Activated naive CD8-positive, alpha-beta T cell treated with anti-CD3 and anti-CD28 coated beads, Interleukin-2, amount 50 U/mL, for 24 hours (primary cell): ENCODE results near the gene TLR10.
A peak's percentile ranks its signal among the peaks of the same experiment; 100 is the strongest.
"Not testable (repeated sequence)": the region's sequence is repeated elsewhere in the genome, so short reads cannot be mapped to it uniquely, and the experiment has no call there.

ENCODE experiments used
- ATAC-seq: fragments of 150-1000 bp; cut with Tn5 transposase; one replicate; pipeline ENCODE4 v1.10.0; 2021
- DNase-seq: peaks from one replicate; pipeline ENCODE4 v3.0.0; 2021
- H3K27ac Mint-ChIP-seq: one replicate; pipeline ENCODE4 v1.8.0; 2021; ENCODE audit warnings: mild to moderate bottlenecking, mixed read lengths
- H3K27me3 Mint-ChIP-seq: one replicate; pipeline ENCODE4 v1.8.0; 2021; ENCODE audit warnings: mixed read lengths
- H3K36me3 Mint-ChIP-seq: one replicate; pipeline ENCODE4 v1.8.0; 2021; ENCODE audit warnings: low read depth, mixed read lengths
- H3K4me1 Mint-ChIP-seq: one replicate; pipeline ENCODE4 v1.8.0; 2021; ENCODE audit warnings: mixed read lengths
- H3K4me3 Mint-ChIP-seq: one replicate; pipeline ENCODE4 v1.8.0; 2021; ENCODE audit warnings: mild to moderate bottlenecking, moderate library complexity, mixed read lengths
- H3K9me3 Mint-ChIP-seq: one replicate; pipeline ENCODE4 v1.8.0; 2021; ENCODE audit warnings: mixed read lengths

TLR10 gene

GRCh38 chr4:38782452-38783108 is at the start of gene TLR10:
TSS of gene TLR10 (minus strand) at chr4:38782990. CDS start at chr4:38775590, 7,400 bp downstream.
- H3K27me3 Mint-ChIP-seq, result no peaks in the 10 kb centered on the region
- H3K36me3 Mint-ChIP-seq, result no peaks in the 10 kb centered on the region
- ATAC-seq (no peak), DNase-seq (peak; percentile 31)
- peak within 1 kb of the TSS; percentile 58 for H3K4me3 Mint-ChIP-seq
- H3K4me1 Mint-ChIP-seq, result peaks cover 5% of the 10 kb centered on the region
- H3K9me3 Mint-ChIP-seq, result no peaks in the 10 kb centered on the region
- peak within 1 kb of the TSS; percentile 37 for H3K27ac Mint-ChIP-seq

DNA sequence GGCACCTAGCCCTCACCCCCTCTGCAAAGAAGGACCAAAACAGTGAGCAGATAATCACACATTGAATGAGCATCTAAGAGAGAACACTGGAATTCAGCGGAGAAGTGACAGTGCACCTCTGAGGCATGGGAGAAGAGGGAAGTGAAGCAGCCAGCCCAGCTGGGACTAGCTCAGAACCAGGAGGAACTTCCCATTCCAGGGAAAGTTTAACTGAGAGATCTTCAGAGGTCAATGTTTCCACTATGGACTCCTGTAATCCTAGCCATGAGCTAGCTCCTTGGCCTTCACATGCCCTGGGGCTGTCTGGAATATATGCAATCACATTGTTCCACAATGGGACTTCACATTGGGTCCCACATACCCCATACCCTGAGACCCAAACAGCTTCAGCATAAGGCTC is 49.4 kb upstream of the TLR10 start:
- Mint-ChIP-seq H3K36me3 (peaks cover 20% of the 10 kb centered on the region), H3K9me3 (peaks cover 16% of the 10 kb centered on the region)
- DNase-seq, result no peak

GRCh38 chr4:38831653-38832052 is 48.9 kb upstream of the TLR10 start:
- no peak for ATAC-seq
- H3K9me3 Mint-ChIP-seq, result peaks cover 16% of the 10 kb centered on the region
- DNase-seq, result no peak
- H3K27ac Mint-ChIP-seq, result no peak overlapping the region
- no peaks in the 10 kb centered on the region for H3K4me1 Mint-ChIP-seq
- no peak overlapping the region for H3K4me3 Mint-ChIP-seq
- peaks cover 20% of the 10 kb centered on the region for H3K36me3 Mint-ChIP-seq
- no peaks in the 10 kb centered on the region for H3K27me3 Mint-ChIP-seq

More for the DNA sequence above, 49.4 kb upstream of the TLR10 start:
- H3K27me3 Mint-ChIP-seq, result no peaks in the 10 kb centered on the region
- H3K27ac Mint-ChIP-seq, result no peak overlapping the region
- peaks cover 4% of the 10 kb centered on the region for H3K4me1 Mint-ChIP-seq
- no peak for ATAC-seq
- no peak overlapping the region for H3K4me3 Mint-ChIP-seq

- no peak overlapping the region for H3K27ac Mint-ChIP-seq
- peaks cover 7% of the 10 kb centered on the region for H3K36me3 Mint-ChIP-seq
Measured at GRCh38 chr4:38829237-38829636, 46.4 kb upstream of the TLR10 start.

GRCh38 chr4:38823766-38824165 is 41.0 kb upstream of the TLR10 start:
- H3K36me3 Mint-ChIP-seq, result peaks cover 11% of the 10 kb centered on the region
- H3K27ac Mint-ChIP-seq, result no peak overlapping the region
- H3K9me3 Mint-ChIP-seq, result peaks cover 22% of the 10 kb centered on the region
- H3K27me3 Mint-ChIP-seq, result no peaks in the 10 kb centered on the region
- peaks cover 19% of the 10 kb centered on the region for H3K4me1 Mint-ChIP-seq
- ATAC-seq (no peak), DNase-seq (no peak)
- no peak overlapping the region for H3K4me3 Mint-ChIP-seq

More at GRCh38 chr4:38829237-38829636, 46.4 kb upstream of the TLR10 start:
- Mint-ChIP-seq H3K27me3 (no peaks in the 10 kb centered on the region), H3K4me3 (no peak overlapping the region), H3K4me1 (no peaks in the 10 kb centered on the region), H3K9me3 (peaks cover 8% of the 10 kb centered on the region)
- no peak for DNase-seq
- no peak for ATAC-seq

DNA sequence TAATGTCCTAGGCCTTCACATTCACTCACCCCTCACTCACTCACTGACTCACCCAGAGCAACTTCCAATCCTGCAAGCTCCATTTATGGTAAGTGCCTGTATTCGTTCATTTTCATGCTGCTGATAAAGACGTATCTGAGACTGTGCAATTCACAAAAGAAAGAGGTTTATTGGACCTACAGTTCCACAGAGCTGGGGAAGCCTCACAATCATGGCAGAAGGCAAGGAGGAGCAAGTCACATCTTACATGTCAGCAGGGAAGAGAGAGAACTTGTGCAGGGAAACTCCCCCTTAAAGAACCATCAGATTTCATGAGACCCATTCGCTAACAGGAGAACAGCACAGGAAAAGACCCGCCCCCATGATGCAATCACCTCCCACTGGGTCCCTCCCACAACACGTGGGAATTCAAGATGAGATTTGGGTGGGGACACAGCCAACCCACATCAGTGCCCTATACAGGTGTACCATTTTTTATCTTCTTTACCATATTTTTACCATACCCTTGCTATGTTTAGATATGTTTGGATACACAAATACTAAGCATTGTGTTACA is 40.0 kb upstream of the TLR10 start:
- Mint-ChIP-seq H3K9me3 (peaks cover 22% of the 10 kb centered on the region), H3K27me3 (no peaks in the 10 kb centered on the region), H3K4me1 (peaks cover 24% of the 10 kb centered on the region), H3K36me3 (peaks cover 11% of the 10 kb centered on the region), H3K4me3 (no peak overlapping the region), H3K27ac (no peak overlapping the region)
- no peak for DNase-seq
- ATAC-seq, result no peak

GRCh38 chr4:38821739-38822138 is 38.9 kb upstream of the TLR10 start:
- DNase-seq (no peak), ATAC-seq (no peak)
- Mint-ChIP-seq H3K27me3 (no peaks in the 10 kb centered on the region), H3K4me1 (peaks cover 24% of the 10 kb centered on the region), H3K4me3 (no peak overlapping the region), H3K27ac (no peak overlapping the region), H3K9me3 (peaks cover 22% of the 10 kb centered on the region), H3K36me3 (peaks cover 11% of the 10 kb centered on the region)

GRCh38 chr4:38820329-38821061 is 37.7 kb upstream of the TLR10 start:
- Mint-ChIP-seq H3K9me3 (peaks cover 17% of the 10 kb centered on the region), H3K27ac (peak overlapping the region; percentile 55), H3K4me1 (peaks cover 32% of the 10 kb centered on the region)

DNA sequence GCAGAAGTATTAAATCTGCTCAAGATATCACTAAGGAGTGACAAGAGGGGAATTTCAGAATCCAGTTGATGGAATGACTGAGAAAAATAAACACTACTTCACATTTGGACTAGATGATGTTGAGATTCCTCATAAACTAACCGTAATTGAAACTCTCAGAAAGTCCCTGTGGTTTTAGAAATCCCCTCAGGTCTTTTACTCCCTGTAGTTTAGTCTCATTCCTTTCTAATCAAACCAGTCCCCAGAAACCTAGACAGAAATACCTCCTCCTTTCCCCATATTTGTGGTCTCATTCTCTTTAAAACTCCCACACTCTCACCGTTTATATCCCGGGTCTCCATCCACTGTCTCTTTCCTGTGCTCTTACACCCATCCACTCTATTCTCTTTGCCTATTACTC is 36.8 kb upstream of the TLR10 start:
- ATAC-seq, result peak; percentile 64
- DNase-seq, result no peak
- H3K9me3 Mint-ChIP-seq, result peaks cover 18% of the 10 kb centered on the region
- H3K4me1 Mint-ChIP-seq, result peaks cover 32% of the 10 kb centered on the region
- H3K4me3 Mint-ChIP-seq, result peak overlapping the region; percentile 7
- H3K36me3 Mint-ChIP-seq, result peaks cover 9% of the 10 kb centered on the region
- peak overlapping the region; percentile 55 for H3K27ac Mint-ChIP-seq
- H3K27me3 Mint-ChIP-seq, result peaks cover 2% of the 10 kb centered on the region

More at GRCh38 chr4:38820329-38821061, 37.7 kb upstream of the TLR10 start:
- ATAC-seq, result no peak
- Mint-ChIP-seq H3K4me3 (no peak overlapping the region), H3K27me3 (peaks cover 2% of the 10 kb centered on the region), H3K36me3 (peaks cover 11% of the 10 kb centered on the region)
- DNase-seq, result no peak

DNA sequence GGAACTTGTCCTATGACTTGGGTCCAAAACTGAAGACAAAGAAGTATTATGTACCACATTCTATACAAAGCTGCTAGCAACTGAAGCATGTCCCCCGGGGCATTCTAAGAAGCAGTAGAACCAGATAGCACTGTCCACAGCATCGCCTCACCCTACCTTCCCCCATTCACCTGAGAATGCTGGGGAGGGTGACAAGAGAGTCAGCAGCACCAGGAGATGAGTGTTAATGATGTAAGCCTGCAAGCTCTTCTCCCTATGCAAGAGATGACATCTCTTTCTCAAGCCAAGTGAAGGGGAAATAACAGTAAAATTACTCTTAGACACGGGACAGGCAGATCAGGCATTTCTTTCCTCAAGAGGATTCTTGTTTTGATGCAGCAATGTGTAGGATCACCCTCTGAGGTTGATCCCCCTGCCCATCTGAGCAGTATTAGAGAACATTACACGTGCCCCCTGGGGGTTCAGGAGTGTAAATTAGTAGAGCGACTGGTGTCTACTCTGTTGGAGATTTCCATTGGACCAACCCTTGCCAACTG is 35.7 kb upstream of the TLR10 start:
- no peak for ATAC-seq

GRCh38 chr4:38815885-38816782 is 33.3 kb upstream of the TLR10 start:
- peaks cover 32% of the 10 kb centered on the region for H3K4me1 Mint-ChIP-seq
- DNase-seq (no peak), ATAC-seq (no peak)
- no peak overlapping the region for H3K4me3 Mint-ChIP-seq
- peaks cover 6% of the 10 kb centered on the region for H3K9me3 Mint-ChIP-seq
- peak overlapping the region; percentile 26 for H3K27ac Mint-ChIP-seq
- peaks cover 2% of the 10 kb centered on the region for H3K27me3 Mint-ChIP-seq
- no peaks in the 10 kb centered on the region for H3K36me3 Mint-ChIP-seq

More for the DNA sequence above, 35.7 kb upstream of the TLR10 start:
- Mint-ChIP-seq H3K27me3 (peaks cover 2% of the 10 kb centered on the region), H3K4me3 (no peak overlapping the region), H3K4me1 (peaks cover 32% of the 10 kb centered on the region), H3K36me3 (peaks cover 9% of the 10 kb centered on the region), H3K9me3 (peaks cover 17% of the 10 kb centered on the region), H3K27ac (peak overlapping the region; percentile 25)
- DNase-seq, result no peak

GRCh38 chr4:38814386-38814785 is 31.6 kb upstream of the TLR10 start:
- DNase-seq (no peak), ATAC-seq (no peak)
- H3K27ac Mint-ChIP-seq, result no peak overlapping the region
- peaks cover 17% of the 10 kb centered on the region for H3K4me1 Mint-ChIP-seq
- peaks cover 2% of the 10 kb centered on the region for H3K27me3 Mint-ChIP-seq
- peaks cover 6% of the 10 kb centered on the region for H3K9me3 Mint-ChIP-seq
- H3K4me3 Mint-ChIP-seq, result no peak overlapping the region
- H3K36me3 Mint-ChIP-seq, result no peaks in the 10 kb centered on the region

DNA sequence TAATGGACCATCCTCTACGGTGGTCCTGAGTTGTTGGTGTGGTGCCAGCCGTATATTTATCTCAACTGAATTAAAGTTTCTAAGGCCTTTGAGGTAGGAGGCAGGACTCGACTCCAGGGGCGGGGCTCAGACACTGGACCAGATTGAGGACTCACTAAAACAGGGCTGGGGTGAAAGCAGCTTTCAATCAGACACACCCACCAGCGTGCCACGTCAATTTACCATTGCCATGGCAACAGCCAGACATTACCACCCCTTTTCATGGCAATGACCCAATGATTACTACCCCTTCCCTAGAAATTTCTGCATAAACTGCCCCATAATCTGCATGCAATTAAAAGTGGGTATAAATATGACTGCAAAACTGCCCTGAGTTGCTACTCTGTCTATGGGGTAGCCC is 28.5 kb upstream of the TLR10 start:
- Mint-ChIP-seq H3K27me3 (peaks cover under 1% of the 10 kb centered on the region), H3K27ac (no peak overlapping the region), H3K4me3 (no peak overlapping the region), H3K4me1 (peaks cover 8% of the 10 kb centered on the region), H3K36me3 (no peaks in the 10 kb centered on the region), H3K9me3 (peaks cover 6% of the 10 kb centered on the region)
- DNase-seq (no peak), ATAC-seq (no peak)

GRCh38 chr4:38807462-38807861 is 24.7 kb upstream of the TLR10 start:
- H3K4me3 Mint-ChIP-seq, result not testable (repeated sequence)

More at GRCh38 chr4:38807462-38807861, 24.7 kb upstream of the TLR10 start:
- not testable (repeated sequence) for H3K27ac Mint-ChIP-seq, H3K9me3 Mint-ChIP-seq, H3K27me3 Mint-ChIP-seq, ATAC-seq, DNase-seq, H3K36me3 Mint-ChIP-seq
- peaks cover 38% of the 10 kb centered on the region for H3K4me1 Mint-ChIP-seq
